Smooth muscle cell (in vitro differentiated cells): ENCODE results near the gene CREBBP. TPM values are rescaled to one million over a fixed set of nuclear protein-coding genes. Genes with fewer than 3 reads are reported as not detected.

Experiments used
- DNase-seq: peaks from one replicate; lab custom pipeline; 2025; ENCODE audit not compliant: unreplicated experiment; lab: John Stamatoyannopoulos, UW
- H2AFZ ChIP-seq: fragments of 200-600 bp; sonication (generic); 2 replicates; pipeline ENCODE4 v1.6.0; 2016; ENCODE audit warnings: antibody characterized with exemption, low read depth, mild to moderate bottlenecking
- H3F3A ChIP-seq: fragments of 200-600 bp; sonication (generic); 2 replicates; pipeline ENCODE4 v1.6.0; 2017; ENCODE audit warnings: antibody characterized with exemption, low read depth
- H3K27ac ChIP-seq: fragments of 200-600 bp; sonication (generic); 2 replicates; pipeline ENCODE4 v1.5.1; 2016; ENCODE audit warnings: low read depth, mild to moderate bottlenecking
- H3K27me3 ChIP-seq: fragments of 200-600 bp; sonication (generic); 2 replicates; pipeline ENCODE4 v1.6.1; 2016; ENCODE audit warnings: low read depth, mild to moderate bottlenecking
- H3K36me3 ChIP-seq: fragments of 200-600 bp; sonication (generic); 2 replicates; pipeline ENCODE4 v1.5.1; 2016; ENCODE audit warnings: low read depth
- H3K4me1 ChIP-seq: fragments of 200-600 bp; sonication (generic); 2 replicates; pipeline ENCODE4 v1.5.1; 2016; ENCODE audit warnings: low read depth
- H3K4me2 ChIP-seq: fragments of 200-600 bp; sonication (generic); 2 replicates; pipeline ENCODE4 v1.6.0; 2016; ENCODE audit warnings: mild to moderate bottlenecking
- H3K4me3 ChIP-seq: fragments of 200-600 bp; sonication (generic); 2 replicates; pipeline ENCODE4 v1.5.1; 2016; ENCODE audit warnings: mild to moderate bottlenecking
- H3K79me2 ChIP-seq: fragments of 200-600 bp; sonication (generic); 2 replicates; pipeline ENCODE4 v1.6.0; 2016; ENCODE audit warnings: low read depth, mild to moderate bottlenecking
- H3K9ac ChIP-seq: fragments of 200-600 bp; sonication (generic); 2 replicates; pipeline ENCODE4 v1.6.0; 2016; ENCODE audit warnings: low read depth
- H3K9me3 ChIP-seq: fragments of 200-600 bp; sonication (generic); replicated peaks from 2 replicates; pipeline ENCODE4 v1.5.1; 2016; ENCODE audit warnings: low read depth
- H4K20me1 ChIP-seq: fragments of 200-600 bp; sonication (generic); 2 replicates; pipeline ENCODE4 v1.6.0; 2016; ENCODE audit warnings: low read depth
- WGBS: methylation state at CpG from one replicate; pipeline ENCODE4 v1.1.7; 2016; ENCODE audit warnings: low lambda C conversion rate; 5-methylcytosine and 5-hydroxymethylcytosine counted together
- polyA plus RNA-seq: library from polyadenylated mRNA; unstranded; fragments of >200 nt; fragmentation: Nextera tagmentation; extraction: Ambion mirVana; gene quantifications from 2 replicates; pipeline ENCODE4 v1.2.1, GENCODE V29; 2016
- total RNA-seq: library from RNA; depleted of rRNA; stranded (reverse); fragments of >200 nt; gene quantifications from 2 replicates; pipeline ENCODE4 v1.2.3, GENCODE V29; 2014
- TF ChIP-seq, protein P1 (sequence below): fragments of 200-600 bp; sonication (generic); IDR thresholded peaks from 2 replicates; pipeline ENCODE4 v1.5.1; 2017; ENCODE audit warnings: borderline replicate concordance, mild to moderate bottlenecking, antibody characterized with exemption; ENCODE audit not compliant: insufficient read depth, poor library complexity, severe bottlenecking

Gene CREBBP
- total and polyA plus RNA-seq, 2 experiments from 2014 or later: 14.3 to 19.6 TPM

DNA sequence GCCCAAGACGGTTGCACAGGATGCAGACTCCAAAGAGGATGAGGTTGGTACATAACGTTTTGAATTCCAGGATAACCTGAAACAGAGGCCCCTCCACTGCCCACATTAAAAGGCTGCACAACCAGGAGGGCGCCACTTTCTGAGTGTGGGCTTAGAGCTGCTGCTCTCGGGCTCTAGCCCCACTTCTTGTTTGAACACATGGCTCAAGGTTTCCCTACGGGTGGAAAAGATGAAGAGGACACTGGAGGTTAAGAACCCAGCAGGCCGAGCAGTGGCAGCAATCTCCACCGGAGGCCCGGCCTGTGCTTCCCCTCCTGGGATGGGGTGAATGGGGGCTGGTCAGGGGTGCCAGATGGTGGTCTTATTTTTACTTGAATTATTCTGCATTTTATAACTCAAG is 155.2 kb downstream of the CREBBP start:
- no peak for DNase-seq
- TF ChIP-seq, protein P1, sequence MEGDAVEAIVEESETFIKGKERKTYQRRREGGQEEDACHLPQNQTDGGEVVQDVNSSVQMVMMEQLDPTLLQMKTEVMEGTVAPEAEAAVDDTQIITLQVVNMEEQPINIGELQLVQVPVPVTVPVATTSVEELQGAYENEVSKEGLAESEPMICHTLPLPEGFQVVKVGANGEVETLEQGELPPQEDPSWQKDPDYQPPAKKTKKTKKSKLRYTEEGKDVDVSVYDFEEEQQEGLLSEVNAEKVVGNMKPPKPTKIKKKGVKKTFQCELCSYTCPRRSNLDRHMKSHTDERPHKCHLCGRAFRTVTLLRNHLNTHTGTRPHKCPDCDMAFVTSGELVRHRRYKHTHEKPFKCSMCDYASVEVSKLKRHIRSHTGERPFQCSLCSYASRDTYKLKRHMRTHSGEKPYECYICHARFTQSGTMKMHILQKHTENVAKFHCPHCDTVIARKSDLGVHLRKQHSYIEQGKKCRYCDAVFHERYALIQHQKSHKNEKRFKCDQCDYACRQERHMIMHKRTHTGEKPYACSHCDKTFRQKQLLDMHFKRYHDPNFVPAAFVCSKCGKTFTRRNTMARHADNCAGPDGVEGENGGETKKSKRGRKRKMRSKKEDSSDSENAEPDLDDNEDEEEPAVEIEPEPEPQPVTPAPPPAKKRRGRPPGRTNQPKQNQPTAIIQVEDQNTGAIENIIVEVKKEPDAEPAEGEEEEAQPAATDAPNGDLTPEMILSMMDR: no peak
- no peaks in the 10 kb centered on the region for H3K79me2 ChIP-seq
- no peaks in the 10 kb centered on the region for H3K36me3 ChIP-seq
- no peak overlapping the region for H3K27ac ChIP-seq
- no peak overlapping the region for H3K9ac ChIP-seq
- no peaks in the 10 kb centered on the region for H3K27me3 ChIP-seq
- no peaks in the 10 kb centered on the region for H3F3A ChIP-seq
- 93% methylated on average over 8 of the region's 8 CpGs for WGBS
- no peak overlapping the region for H2AFZ ChIP-seq
- peaks cover 17% of the 10 kb centered on the region for H4K20me1 ChIP-seq
- no peak overlapping the region for H3K4me3 ChIP-seq
- H3K4me1 ChIP-seq: no peaks in the 10 kb centered on the region
- H3K9me3 ChIP-seq: no peaks in the 10 kb centered on the region
- H3K4me2 ChIP-seq: no peak overlapping the region

DNA sequence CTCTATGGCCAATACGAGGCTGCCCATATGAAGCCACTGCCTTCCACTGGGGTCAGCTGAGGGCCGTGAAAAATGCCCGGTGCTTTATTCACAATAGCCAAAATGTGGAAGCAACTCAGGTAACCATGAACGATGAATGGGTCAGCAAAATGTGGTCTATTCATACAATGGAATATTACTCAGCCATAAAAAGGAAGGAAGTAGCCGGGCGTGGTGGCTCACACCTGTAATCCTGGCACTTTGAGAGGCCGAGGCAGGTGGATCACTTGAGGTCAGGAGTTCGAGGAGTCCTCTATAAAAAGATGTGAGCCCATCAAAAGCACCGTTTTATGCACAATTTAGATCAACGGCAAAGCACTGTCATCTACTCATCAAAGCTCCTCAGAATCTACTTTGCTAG is 158.0 kb downstream of the CREBBP start:
- no peak overlapping the region for H2AFZ ChIP-seq
- 95% methylated on average over 10 of the region's 10 CpGs for WGBS
- no peaks in the 10 kb centered on the region for H3F3A ChIP-seq

DNA sequence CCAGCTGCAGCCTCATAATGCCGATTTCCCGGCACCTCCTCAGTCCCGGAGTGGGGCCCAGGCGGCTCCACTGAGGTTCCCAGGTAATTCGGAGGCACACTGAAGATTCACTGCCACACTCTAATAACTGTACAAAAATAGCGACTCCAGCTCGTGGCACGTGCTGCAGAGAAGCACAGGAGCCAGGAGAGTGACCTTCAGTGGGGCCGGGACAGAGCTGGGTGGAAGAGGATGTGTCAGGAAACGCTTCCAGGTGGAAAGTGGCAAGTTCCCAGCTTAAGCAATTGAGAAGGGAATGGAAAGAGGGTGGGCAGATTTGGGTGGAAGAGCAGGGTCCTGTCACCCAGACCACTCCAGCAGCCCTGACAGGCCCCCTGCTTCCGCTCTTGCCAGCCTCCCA is 160.1 kb downstream of the CREBBP start:
- DNase-seq: no peak
- Histone ChIP-seq H3K79me2 (peaks cover 17% of the 10 kb centered on the region), H3K4me2 (no peak overlapping the region), H3K9ac (no peak overlapping the region), H3K4me3 (no peak overlapping the region), H3K9me3 (no peaks in the 10 kb centered on the region), H3K36me3 (no peaks in the 10 kb centered on the region), H2AFZ (no peak overlapping the region), H3F3A (no peaks in the 10 kb centered on the region), H3K27me3 (no peaks in the 10 kb centered on the region), H3K4me1 (peaks cover 3% of the 10 kb centered on the region), H3K27ac (no peak overlapping the region), H4K20me1 (no peaks in the 10 kb centered on the region)
- TF ChIP-seq, protein P1: no peak
- WGBS: 96% methylated on average over 11 of the region's 11 CpGs

More for the DNA sequence above, 158.0 kb downstream of the CREBBP start:
- Histone ChIP-seq H3K4me1 (no peaks in the 10 kb centered on the region), H3K79me2 (no peaks in the 10 kb centered on the region), H3K4me2 (no peak overlapping the region), H3K36me3 (no peaks in the 10 kb centered on the region), H3K9me3 (no peaks in the 10 kb centered on the region), H3K9ac (no peak overlapping the region), H3K27ac (no peak overlapping the region), H3K27me3 (no peaks in the 10 kb centered on the region), H3K4me3 (no peak overlapping the region), H4K20me1 (peaks cover 7% of the 10 kb centered on the region)
- TF ChIP-seq, protein P1: no peak
- DNase-seq: no peak

DNA sequence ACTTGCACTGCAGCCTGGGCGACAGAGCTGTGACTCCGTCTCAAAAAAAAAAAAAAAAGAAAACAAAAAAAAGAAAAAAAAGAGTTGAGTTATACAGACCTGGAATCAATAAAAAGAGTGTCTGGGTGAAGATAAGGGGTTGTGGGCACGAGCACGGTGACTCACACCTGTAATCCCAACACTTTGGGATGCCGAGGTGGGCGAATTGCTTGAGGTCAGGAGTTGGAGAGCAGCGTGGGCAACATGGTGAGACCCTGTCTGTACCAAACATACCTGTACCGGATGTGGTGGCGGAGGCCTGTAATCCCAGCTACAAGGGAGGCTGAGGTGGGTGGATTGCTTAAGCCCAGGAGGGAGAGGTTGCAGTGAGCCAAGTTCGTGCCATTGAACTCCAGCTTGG is 161.9 kb downstream of the CREBBP start:
- no peak overlapping the region for H2AFZ ChIP-seq
- H3K27me3 ChIP-seq: no peaks in the 10 kb centered on the region
- no peak overlapping the region for H3K27ac ChIP-seq
- no peak overlapping the region for H3K9ac ChIP-seq
- H4K20me1 ChIP-seq: no peaks in the 10 kb centered on the region
- no peaks in the 10 kb centered on the region for H3F3A ChIP-seq
- peaks cover 3% of the 10 kb centered on the region for H3K4me1 ChIP-seq
- peaks cover 32% of the 10 kb centered on the region for H3K79me2 ChIP-seq
- no peaks in the 10 kb centered on the region for H3K9me3 ChIP-seq
- no peaks in the 10 kb centered on the region for H3K36me3 ChIP-seq
- DNase-seq: no peak
- no peak overlapping the region for H3K4me3 ChIP-seq
- no peak overlapping the region for H3K4me2 ChIP-seq
- TF ChIP-seq, protein P1: no peak
- WGBS: 94% methylated on average over 10 of the region's 10 CpGs
